Right forelimb (tissue), 1 donor: Measurements from ENCODE around the gene PTPN20.
"Not testable (repeated sequence)": the region's sequence is repeated elsewhere in the genome, so short reads cannot be mapped to it uniquely, and the experiment has no call there.

Experiments used
- DNase-seq: peaks from one replicate; pipeline ENCODE4 v3.0.0-alpha.2; 2018

Gene PTPN20

GRCh38 chr10:46911144-46911876, at the start of gene PTPN20:
PTPN20 (plus strand) TSS chr10:46911428; CDS start chr10:46932500, 21,072 bp downstream.
- peak; percentile 48 for DNase-seq

GRCh38 chr10:46869716-46870115, 41.5 kb upstream of the PTPN20 start:
- DNase-seq, result not testable (repeated sequence)

- DNase-seq, result not testable (repeated sequence)
Observed at GRCh38 chr10:46871583-46871982, 39.6 kb upstream of the PTPN20 start.

GRCh38 chr10:46875304-46875703, 35.9 kb upstream of the PTPN20 start:
- not testable (repeated sequence) for DNase-seq

- not testable (repeated sequence) for DNase-seq
Observed at GRCh38 chr10:46876773-46877172, 34.5 kb upstream of the PTPN20 start.

- not testable (repeated sequence) for DNase-seq
Observed at GRCh38 chr10:46878761-46879160, 32.5 kb upstream of the PTPN20 start.

- DNase-seq, result not testable (repeated sequence)
Observed at GRCh38 chr10:46890813-46891611, 20.2 kb upstream of the PTPN20 start.

GRCh38 chr10:46896762-46897692, 14.2 kb upstream of the PTPN20 start:
- not testable (repeated sequence) for DNase-seq

GRCh38 chr10:46901247-46901646, 10.0 kb upstream of the PTPN20 start:
- DNase-seq, result not testable (repeated sequence)

- DNase-seq, result not testable (repeated sequence)
Observed at GRCh38 chr10:46903874-46904273, 7.4 kb upstream of the PTPN20 start.

GRCh38 chr10:46906359-46906758, 4.9 kb upstream of the PTPN20 start:
- not testable (repeated sequence) for DNase-seq

- not testable (repeated sequence) for DNase-seq
Observed at GRCh38 chr10:46907185-46908117, 3.8 kb upstream of the PTPN20 start.

GRCh38 chr10:46922498-46922897, 11.3 kb downstream of the PTPN20 start:
- DNase-seq, result not testable (repeated sequence)

- not testable (repeated sequence) for DNase-seq
Observed at GRCh38 chr10:46925156-46925555, 13.9 kb downstream of the PTPN20 start.

GRCh38 chr10:46925853-46926252, 14.6 kb downstream of the PTPN20 start:
- not testable (repeated sequence) for DNase-seq

- not testable (repeated sequence) for DNase-seq
Observed at GRCh38 chr10:46928810-46929209, 17.6 kb downstream of the PTPN20 start.

- not testable (repeated sequence) for DNase-seq
Observed at GRCh38 chr10:46932383-46932782, 21.2 kb downstream of the PTPN20 start.

- DNase-seq, result not testable (repeated sequence)
Observed at GRCh38 chr10:46941091-46941490, 29.9 kb downstream of the PTPN20 start.

- DNase-seq, result not testable (repeated sequence)
Observed at GRCh38 chr10:46948687-46949518, 37.7 kb downstream of the PTPN20 start.

- DNase-seq, result not testable (repeated sequence)
Observed at GRCh38 chr10:46952540-46952939, 41.3 kb downstream of the PTPN20 start.
